Stimulated activated CD4-positive, alpha-beta T cell treated with anti-CD3 and anti-CD28 coated beads, Interleukin-4, amount 100 ng/mL, for 1 hour (primary cell): Measurements from ENCODE around the gene FXR2.

Experiments
- DNase-seq: peaks from one replicate; pipeline ENCODE4 v3.0.0-alpha.2; 2020

Gene FXR2

DNA sequence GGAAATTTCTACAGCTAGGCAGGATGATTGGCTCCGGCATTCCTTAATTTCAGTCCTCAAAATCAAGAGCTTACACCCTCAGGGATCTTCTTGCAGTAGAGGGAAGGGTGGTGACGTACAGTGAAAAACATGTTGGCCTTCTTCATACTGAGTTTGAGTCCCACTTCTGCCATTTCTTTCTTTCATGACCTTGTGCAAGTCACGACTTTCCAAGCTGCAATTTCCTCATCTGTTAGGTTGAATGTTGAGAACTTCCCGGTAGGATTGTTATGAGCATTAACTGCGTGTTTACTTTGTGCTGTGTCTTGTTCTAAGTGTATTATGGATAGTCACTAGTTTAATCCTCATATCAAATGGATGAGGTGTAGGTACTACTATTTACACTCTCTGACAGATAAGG is 45.1 kb downstream of the FXR2 start:
- no peak for DNase-seq

DNA sequence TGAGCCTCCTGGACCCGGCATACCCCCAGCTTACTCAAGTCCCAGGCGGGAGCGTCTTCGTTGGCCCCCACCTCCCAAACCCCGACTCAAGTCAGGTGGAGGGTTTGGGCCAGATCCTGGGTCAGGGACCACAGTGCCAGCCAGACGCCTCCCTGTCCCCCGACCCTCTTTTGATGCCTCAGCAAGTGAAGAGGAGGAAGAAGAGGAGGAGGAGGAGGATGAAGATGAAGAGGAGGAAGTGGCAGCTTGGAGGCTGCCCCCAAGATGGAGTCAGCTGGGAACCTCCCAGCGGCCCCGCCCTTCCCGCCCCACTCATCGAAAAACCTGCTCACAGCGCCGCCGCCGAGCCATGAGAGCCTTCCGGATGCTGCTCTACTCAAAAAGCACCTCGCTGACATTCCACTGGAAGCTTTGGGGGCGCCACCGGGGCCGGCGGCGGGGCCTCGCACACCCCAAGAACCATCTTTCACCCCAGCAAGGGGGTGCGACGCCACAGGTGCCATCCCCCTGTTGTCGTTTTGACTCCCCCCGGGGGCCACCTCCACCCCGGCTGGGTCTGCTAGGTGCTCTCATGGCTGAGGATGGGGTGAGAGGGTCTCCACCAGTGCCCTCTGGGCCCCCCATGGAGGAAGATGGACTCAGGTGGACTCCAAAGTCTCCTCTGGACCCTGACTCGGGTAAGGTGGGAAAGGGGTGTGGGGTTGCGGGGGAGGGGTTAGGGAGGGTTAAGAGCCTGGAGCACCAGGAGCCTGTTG is 51.4 kb downstream of the FXR2 start:
- DNase-seq, result no peak

DNA sequence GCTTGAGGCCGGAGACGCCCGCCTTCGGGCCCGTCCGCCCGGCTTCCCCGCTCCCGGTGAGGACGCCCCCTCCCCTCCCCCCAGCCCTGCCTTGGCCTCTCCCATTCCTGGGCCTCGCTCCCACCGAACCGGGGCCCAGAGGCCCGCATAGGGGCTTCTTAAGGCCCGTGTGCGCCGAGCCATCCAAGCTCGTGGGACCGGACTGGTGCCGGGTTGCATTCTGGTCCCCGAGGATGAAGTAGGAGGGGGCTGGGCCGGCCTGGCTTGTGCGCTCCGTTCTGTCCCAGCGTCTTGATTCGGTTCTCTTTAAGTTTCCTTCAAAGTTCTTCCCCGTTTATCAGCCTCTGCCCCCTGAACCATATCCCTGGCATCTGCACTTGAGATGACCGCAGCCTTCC is 52.5 kb downstream of the FXR2 start:
- DNase-seq, result no peak

DNA sequence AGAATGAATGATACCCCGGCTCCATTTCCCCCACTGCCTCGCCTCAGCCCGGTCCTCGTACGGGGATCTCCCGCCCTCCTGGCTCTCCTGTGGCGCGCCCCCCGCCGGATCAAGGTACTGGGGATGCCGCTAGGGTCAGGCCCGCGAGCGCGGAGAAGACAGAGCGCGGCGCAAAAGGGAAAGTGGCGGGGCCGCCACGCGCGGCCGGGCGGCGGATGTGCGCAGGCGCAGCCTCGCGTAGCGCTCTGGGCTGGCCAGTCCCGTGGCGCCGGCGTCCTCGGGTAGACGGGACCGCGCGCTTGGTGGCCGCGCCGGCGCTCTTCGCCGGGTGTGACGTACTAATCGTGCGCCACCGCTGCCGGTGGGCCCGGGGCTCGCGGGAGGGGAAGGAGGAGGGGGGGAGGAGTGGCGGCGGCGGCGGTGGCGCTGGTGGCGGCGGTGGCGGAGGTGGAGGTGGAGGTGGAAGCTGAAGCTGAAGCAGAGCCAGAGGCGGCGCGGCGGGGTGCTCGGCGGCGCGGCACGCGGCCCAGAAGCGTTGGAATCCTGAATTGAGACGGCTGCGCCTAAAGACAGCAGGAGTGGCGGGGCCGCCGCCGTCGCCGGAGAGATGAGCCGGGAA is 53.0 kb downstream of the FXR2 start, which contains the start of gene SENP3:
TSS of gene SENP3 (plus strand) at position 331 of the 619 bp plus-strand sequence. CDS start 1,158 bp downstream, outside the sequence.
- DNase-seq, result peak; percentile 93

DNA sequence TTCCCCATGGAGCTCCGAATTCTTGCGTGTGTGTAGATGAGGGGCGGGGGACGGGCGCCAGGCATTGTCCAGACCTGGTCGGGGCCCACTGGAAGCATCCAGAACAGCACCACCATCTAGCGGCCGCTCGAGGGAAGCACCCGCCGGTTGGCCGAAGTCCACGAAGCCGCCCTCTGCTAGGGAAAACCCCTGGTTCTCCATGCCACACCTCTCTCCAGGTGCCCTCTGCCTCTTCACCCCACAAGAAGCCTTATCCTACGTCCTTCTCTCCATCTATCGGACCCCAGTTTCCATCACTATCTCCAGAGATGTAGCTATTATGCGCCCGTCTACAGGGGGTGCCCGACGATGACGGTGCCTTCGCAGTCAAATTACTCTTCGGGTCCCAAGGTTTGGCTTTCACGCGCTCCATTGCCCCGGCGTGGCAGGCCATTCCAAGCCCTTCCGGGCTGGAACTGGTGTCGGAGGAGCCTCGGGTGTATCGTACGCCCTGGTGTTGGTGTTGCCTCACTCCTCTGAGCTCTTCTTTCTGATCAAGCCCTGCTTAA is 53.6 kb downstream of the FXR2 start:
- peak; percentile 87 for DNase-seq

DNA sequence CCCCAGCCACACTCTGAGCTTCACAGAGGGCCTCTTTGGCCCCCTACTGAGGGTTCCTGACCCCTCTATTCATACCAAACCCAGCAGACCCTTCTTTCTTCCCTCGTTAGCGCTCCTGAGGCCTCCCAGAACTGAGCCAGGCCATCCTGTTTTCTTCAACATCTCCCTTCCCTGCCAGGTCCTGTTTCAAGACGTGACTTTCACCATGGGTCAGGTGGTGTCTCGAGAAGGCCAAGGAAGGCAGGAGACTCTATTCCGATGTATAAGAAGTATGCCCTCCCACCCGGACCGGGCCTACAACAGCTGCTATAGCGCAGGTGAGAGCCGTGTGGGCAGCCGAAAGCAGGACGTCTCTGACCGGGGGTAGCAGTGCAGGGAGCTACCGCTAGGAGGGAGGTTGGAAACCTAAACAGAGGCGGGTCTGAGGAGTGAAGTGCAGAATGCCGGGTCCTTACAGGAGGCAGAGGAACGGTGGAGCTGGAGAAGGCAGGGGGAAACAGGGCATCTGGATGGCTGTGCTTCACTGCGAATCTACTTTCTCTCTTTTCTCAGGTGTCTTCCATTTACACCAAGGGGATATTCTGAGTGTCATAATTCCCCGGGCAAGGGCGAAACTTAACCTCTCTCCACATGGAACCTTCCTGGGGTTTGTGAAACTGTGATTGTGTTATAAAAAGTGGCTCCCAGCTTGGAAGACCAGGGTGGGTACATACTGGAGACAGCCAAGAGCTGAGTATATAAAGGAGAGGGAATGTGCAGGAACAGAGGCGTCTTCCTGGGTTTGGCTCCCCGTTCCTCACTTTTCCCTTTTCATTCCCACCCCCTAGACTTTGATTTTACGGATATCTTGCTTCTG is 54.3 kb downstream of the FXR2 start:
- peak; percentile 65 for DNase-seq

DNA sequence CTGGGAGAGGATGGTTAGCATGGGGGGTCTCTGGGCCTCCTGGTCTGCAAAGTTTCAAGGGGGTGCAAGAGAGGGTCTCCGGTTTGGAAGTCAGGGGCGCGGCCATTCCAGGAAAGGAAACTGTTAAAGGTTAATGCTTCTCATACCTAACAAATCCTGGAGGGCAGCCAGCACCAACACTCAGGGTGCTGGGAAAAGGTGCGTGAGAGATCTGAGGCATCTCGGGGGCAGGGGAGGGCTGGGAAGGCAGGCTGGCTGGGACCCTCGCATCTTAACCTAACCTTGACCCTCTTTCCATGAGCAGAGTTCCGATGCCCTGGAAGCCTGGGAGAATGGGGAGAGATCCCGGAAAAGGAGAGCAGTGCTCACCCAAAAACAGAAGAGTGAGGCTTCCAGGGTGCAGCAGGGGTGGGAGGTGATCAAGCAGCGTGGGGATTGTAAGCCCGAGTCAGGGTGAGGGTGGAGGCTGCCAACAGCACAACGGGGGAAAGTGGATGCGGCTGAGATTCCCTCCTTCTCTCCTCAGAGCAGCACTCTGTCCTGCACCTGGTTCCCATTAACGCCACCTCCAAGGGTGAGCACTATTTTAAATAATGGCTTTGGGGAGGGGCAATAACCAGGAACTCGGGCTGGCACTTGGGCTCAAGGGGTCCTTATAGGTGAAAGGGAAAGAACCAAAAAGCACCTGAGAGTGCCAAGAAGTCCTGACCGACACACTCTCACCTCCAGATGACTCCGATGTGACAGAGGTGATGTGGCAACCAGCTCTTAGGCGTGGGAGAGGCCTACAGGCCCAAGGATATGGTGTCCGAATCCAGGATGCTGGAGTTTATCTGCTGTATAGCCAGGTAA is 55.2 kb downstream of the FXR2 start:
- DNase-seq, result no peak

DNA sequence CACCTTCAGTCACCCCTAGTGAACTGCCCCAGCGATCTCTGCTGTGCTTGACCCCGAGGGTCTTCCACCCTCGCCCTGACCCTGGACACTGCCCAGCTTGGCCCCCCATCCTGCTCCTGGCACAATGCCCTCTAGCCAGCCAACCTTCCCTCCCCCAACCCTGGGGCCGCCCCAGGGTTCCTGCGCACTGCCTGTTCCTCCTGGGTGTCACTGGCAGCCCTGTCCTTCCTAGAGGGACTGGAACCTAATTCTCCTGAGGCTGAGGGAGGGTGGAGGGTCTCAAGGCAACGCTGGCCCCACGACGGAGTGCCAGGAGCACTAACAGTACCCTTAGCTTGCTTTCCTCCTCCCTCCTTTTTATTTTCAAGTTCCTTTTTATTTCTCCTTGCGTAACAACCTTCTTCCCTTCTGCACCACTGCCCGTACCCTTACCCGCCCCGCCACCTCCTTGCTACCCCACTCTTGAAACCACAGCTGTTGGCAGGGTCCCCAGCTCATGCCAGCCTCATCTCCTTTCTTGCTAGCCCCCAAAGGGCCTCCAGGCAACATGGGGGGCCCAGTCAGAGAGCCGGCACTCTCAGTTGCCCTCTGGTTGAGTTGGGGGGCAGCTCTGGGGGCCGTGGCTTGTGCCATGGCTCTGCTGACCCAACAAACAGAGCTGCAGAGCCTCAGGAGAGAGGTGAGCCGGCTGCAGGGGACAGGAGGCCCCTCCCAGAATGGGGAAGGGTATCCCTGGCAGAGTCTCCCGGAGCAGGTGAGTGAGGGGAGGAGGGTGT is 56.0 kb downstream of the FXR2 start, which contains the start of gene TNFSF13:
TSS of gene TNFSF13 (plus strand) at position 207 of the 776 bp plus-strand sequence. CDS start at position 497, 290 bp downstream.
- no peak for DNase-seq

DNA sequence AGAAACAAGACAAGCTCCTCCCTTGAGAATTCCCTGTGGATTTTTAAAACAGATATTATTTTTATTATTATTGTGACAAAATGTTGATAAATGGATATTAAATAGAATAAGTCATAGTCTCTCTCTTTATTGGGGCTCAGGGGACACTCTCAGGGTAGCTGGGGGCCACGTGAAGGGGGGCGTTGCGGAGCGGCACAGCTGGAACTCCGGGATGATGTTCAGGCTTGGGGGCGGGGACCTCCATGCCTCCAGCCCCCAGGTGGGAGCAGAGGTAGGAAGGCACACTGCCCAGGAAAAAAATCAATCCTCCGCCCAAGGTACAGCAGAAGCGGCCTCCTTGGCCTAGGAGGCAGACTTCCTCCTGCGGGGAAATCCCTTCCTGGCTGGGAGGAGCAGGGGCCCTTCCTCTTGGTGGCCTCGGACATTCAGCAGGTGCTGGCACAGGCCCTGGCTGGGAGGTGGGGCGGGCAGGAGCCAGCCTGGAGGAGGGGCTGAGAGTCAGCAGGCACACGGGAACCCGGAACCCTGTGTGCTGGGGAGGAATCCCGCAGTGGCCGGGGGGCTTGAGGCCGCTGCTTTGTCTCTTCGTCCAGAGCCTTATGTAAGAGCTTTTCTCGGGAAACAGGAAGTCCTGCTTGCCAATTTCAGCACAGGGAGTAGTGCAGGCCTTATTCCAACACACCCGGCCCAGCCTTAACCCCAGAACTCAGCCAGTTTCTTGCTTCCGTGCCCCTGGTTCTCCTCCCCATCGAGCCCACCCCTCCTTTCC is 56.7 kb downstream of the FXR2 start:
- DNase-seq, result no peak

DNA sequence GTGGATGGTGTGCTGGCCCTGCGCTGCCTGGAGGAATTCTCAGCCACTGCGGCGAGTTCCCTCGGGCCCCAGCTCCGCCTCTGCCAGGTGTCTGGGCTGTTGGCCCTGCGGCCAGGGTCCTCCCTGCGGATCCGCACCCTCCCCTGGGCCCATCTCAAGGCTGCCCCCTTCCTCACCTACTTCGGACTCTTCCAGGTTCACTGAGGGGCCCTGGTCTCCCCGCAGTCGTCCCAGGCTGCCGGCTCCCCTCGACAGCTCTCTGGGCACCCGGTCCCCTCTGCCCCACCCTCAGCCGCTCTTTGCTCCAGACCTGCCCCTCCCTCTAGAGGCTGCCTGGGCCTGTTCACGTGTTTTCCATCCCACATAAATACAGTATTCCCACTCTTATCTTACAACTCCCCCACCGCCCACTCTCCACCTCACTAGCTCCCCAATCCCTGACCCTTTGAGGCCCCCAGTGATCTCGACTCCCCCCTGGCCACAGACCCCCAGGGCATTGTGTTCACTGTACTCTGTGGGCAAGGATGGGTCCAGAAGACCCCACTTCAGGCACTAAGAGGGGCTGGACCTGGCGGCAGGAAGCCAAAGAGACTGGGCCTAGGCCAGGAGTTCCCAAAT is 57.4 kb downstream of the FXR2 start:
- no peak for DNase-seq

DNA sequence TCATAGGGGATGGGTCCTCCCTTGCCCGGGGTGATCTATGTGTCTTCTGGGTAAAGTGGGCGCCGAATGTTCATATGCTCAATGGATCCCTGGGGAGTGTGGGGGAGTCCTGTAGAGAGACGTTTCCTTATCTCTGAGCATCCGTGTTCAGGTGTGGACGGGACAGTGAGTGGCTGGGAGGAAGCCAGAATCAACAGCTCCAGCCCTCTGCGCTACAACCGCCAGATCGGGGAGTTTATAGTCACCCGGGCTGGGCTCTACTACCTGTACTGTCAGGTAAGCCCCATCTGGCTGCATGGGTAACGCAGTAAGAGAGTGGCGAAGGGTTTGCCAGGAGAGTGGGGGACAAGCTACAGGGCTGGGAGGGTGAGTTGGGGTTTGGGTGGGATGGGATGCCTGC is 58.1 kb downstream of the FXR2 start:
- DNase-seq, result no peak

DNA sequence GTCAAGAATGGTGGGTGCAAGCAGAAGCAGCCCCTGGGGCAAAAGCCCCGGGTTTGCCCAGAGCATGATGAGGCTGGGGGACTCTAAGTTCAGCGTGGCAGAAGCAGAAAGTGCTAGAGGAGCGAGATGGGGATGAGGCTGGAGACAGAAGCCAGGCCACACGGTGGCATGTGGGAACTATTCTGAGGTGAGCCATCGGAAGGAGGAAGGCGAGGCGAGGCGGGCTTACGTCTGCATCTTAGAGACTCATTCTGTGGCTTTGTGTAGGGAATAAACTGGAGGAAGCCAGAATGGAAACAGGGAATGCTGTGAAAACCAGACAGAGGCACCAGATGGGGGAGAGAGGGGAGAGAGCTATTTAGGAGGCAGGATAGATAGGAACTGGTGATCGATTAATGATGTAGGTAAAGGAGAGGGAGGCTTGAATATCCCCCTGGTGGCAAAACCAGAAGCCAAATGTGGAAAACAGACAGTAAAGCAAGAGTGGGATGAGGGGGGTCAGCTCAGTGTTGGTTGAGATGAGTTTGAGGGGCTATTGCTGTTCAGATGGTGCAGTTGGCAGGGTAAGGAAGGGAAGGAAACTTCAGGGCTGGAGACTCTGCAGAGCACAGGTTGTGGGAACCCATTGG is 59.3 kb downstream of the FXR2 start:
- DNase-seq, result no peak

DNA sequence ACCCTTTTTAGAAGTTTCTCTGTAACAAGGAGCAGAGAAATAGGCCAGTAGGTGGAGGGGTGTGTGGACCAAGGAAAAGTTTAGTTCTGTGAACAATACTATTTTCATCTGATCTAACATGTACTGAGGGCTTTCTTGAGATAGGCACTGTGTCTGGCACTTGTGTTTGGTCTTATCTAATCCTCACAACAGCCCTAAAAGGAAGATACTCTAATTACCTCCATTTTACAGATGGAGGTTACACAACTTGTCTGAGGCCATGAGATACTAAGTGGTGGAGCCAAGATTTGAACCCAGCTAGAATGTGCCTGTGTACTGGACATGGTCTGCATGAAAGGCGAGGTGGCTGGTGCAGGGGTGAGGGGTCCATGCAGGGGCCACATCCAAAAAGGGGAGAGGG is 61.3 kb downstream of the FXR2 start:
- no peak for DNase-seq

DNA sequence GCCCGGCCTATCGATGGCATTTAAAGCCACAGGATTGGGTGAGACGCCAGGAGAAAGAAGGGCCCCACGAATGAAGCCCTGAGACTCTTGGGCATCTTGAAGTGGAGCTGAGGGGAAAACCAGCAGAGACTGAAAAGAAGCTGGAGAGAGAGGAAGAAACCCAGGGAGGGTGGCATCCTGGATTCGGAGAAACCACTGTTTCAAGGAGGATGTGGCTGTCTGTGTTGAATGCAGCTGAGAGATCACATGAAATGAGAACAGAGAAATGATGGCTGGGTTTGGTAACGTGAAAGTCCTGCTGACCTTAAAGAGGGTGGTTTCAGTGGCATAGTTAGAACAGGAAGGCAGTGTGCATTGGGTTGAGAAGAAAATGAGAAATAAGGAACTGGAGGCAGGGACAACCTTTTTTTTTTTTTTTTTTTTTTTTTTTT is 62.1 kb downstream of the FXR2 start:
- DNase-seq, result no peak

DNA sequence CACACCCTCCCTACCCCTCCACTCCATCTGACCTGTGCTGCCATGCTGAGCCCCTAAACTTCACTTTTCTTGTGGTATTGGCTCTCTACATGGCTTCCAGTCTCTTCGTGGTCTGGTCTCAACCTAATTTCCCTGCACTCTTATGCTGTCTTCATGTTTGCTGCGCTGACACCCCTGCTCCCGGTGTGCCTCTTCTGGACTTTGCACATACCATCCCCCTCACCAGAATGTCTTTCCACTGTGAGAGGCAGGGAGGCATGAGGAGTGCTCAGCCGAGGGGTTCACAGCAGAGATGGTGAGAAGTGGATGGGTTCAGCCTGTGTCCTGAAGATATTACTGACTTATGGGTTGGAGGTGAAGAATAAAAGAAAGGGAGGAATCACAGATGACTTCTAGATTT is 63.3 kb downstream of the FXR2 start:
- no peak for DNase-seq

DNA sequence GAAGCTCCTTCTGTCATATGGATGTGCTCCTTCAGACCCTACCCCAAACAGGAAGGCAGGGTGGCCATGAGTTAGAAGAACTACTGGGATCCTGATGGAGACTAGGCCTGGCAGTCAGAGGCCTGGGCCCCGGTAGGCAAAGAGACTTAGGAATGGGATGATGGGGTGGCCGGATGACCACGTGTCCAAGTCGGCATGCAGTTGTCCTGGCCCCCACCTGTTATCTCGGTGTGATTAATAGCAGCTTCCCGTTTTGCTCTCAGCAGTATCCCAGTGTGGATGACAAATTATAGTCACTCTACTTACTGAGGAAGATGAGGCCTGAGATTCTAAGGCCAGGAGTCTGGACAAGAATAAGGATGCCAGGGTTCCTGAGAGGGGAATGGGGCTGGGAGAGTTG is 64.4 kb downstream of the FXR2 start:
- DNase-seq, result no peak

DNA sequence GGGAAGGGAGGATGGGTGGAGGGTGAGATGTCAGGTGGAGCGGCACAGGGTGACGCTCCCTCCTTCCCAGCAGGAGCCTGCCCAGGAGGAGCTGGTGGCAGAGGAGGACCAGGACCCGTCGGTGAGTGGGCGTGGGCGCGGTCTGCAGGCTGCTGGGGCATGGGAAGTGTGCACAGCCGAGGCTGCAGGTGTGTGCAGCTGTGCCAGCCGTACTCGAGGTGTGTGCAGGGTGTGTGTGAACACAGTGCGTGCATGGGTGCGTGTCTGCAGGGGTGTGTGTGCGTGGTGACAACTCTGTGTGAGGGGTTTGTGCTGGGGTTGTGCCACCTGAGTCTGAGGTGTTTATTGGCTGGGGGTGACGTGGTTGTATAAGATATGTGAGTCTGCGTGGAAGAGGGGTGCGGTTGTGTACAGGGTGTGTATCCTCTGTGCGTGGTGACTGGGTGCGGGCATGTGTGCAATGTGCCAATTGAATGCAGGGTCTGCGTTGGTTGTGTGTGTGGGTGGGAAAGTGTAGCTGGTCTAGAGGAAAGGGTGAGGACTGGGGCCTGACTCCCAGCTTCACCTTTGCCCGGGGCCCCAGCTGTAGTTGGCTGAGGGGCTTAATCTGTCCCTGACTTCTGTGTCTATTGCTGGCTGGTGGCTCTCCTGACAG is 65.2 kb downstream of the FXR2 start:
- DNase-seq, result peak; percentile 50

DNA sequence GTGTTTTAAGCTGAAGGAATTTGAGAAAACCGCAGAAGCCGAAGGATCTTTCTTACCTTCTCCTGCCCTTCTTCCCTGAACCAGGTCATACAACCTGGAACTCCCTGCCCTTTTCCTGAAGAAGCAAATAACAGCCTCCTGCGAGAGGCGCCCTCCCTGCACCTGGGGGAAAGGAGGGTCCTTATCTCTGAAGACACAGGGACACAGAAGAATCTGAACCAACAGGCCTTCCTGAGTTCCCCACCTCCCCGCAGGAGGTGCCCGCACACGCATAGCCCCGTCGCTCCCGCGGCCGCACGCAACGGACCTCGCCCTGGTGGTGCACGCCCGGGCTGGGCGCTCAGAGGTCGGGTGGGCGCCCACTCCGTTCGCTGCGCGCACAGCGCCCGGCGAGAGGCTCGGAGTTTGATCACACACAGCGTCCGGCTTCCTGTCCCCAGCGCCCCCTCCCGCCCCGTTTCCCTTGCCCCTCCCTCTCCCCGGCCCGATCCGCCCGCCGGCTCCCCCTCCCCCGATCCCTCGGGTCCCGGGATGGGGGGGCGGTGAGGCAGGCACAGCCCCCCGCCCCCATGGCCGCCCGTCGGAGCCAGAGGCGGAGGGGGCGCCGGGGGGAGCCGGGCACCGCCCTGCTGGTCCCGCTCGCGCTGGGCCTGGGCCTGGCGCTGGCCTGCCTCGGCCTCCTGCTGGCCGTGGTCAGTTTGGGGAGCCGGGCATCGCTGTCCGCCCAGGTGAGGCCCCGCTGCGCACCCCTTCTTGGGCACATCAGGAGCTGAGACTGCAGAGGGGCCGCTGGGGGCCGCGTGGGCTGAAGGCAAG is 65.9 kb downstream of the FXR2 start, which contains the start of gene TNFSF12:
TSS of gene TNFSF12 (plus strand) at position 474 of the 816 bp plus-strand sequence. CDS start at position 570, 96 bp downstream.
- peak; percentile 60 for DNase-seq
